ENCODE results near the gene CTDSP1.

The CTDSP1 gene

DNA sequence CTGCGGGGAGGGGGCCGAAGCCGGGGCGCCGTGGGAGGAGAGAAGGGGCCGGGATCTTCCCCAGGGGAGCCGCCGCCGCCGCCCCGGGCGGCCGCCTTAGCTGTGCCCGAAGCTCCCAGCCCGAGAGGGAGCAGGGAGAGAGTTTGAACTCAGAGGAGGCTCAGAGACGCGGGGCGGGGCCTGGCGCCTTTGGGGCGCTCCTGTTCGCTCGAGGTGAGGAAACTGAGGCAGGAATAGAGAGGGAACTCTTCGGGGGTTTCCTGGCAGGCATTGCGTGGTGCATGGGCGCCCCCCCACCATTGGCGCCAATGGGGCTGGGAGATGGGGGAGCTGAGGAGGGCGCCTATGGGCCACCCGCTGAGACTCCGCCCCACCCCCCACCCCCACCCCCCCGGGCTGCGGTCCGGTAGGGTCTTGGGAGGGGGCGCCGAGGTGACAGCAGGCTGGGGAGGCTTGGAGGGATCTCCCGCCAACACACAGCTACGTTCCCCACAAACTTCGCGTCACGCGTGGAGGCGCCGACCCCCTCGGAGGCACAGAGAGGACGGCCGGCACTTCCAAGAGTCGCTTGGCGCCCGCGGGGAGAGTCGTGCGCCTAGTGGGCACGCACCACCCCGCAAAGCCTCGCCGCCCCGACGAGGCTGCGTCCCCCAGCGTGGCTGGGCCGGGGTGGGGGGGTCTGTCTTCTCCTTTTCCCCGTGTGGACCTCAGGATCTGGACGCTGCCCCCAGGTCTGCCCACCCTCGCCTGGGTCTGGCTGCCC is 680 bp downstream of the CTDSP1 start:
- peak; percentile 41 for DNase-seq (ENCODE audit: low read depth)

DNA sequence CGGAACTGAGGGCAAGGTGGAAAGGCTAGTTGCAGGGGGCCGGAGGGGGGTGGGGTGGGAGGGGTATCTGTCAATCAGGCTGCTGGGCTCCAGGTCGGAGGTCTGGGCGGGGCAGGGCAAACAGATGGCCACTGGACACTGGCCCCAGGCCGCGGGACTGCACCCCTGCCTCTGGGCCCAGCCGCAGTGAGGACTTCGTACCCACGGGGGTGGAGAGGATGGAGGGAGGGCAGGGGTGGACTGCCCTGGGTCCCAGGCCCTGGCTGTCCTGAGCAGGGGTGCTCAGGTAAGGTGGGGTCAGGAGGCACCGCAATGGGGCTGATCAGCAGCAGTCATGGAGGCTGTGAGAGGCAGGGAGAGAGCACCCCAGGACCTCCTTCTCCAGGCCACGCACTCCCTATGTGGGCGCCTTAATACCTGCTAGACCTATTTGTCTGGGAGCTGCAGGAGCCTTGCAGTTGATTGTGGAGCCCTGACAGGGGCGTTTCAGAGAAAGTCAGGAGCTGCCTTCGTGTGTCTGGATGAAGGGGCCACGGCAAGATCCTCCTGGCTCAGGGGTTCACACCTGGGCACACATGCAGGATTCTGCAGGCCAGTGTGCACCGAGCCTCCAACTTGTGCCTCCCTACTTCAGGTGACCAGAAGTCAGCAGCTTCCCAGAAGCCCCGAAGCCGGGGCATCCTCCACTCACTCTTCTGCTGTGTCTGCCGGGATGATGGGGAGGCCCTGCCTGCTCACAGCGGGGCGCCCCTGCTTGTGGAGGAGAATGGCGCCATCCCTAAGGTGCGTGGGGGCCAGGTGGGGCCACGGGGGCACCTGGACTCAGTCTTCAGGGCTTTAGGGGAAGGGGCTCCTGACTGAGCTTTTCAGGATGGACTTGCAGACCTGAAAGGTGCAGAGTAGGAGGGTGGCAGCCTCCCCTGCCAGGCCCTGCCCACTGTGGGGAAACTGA is 1.5 kb downstream of the CTDSP1 start:
- no peak for DNase-seq (ENCODE audit: low read depth)

DNA sequence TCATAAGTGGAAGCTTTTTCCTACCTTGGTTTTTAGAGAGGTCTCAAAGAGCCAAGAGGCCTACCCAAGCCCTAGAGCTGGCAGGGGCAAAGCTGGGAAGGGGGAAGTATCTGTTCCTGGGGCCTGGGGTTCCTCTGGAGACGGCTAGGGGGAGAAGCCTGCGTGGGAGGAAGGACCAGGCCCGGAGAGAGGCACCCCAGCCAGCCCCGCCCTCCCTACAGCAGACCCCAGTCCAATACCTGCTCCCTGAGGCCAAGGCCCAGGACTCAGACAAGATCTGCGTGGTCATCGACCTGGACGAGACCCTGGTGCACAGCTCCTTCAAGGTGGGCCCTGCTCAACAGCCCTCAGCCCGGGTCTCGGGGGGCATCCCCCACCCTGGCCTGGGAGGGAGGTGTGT is 2.2 kb downstream of the CTDSP1 start:
- DNase-seq (ENCODE audit: low read depth), result no peak

DNA sequence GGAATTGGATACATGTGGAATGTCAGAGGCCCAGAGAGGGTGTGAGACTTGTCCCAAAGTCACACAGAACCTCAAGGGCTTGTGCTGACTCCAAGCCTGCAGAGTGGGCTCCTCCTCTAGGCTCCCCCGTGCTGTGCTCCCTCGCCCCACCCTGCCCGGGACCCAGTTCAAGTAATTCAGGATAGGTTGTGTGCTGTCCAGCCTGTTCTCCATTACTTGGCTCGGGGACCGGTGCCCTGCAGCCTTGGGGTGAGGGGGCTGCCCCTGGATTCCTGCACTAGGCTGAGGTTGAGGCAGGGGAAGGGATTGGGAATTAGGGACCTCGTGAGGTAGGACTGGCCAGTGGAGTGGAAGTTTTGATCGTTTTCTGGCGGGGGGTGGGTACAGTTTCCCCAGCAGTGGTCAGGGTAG is 2.8 kb downstream of the CTDSP1 start:
- no peak for DNase-seq (ENCODE audit: low read depth)

DNA sequence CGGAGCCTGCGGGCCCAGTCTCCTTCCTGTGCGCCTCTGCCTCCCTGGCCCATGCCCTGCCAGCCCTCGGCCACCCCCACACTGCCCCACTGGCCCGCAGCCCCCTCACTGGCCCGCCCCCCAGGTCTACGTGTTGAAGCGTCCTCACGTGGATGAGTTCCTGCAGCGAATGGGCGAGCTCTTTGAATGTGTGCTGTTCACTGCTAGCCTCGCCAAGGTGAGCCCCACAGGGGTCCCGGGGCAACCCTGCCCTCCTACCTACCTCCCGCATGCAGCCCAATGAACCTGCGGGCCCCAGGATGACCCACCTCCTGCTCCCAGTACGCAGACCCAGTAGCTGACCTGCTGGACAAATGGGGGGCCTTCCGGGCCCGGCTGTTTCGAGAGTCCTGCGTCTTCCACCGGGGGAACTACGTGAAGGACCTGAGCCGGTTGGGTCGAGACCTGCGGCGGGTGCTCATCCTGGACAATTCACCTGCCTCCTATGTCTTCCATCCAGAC is 3.3 kb downstream of the CTDSP1 start:
- DNase-seq (ENCODE audit: low read depth), result no peak

DNA sequence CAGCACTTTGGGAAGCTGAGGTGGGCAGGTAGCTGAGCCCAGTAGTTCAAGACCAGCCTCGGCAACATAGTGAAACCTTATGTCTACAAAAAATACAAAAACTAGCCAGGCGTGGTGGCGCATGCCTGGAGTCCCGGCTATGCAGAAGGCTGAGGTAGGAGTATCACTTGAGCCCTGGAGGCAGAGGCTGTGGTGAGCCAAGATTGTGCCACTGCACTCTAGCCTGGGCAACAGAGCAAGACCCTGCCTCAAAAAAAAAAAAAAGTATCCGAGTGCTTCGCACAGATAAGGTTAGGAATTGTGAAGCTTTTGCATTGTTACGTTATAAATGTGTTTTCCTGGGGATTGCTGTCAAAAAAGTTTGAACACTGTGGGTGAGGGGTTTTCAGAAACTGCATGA is 4.1 kb downstream of the CTDSP1 start:
- no peak for DNase-seq (ENCODE audit: low read depth)

DNA sequence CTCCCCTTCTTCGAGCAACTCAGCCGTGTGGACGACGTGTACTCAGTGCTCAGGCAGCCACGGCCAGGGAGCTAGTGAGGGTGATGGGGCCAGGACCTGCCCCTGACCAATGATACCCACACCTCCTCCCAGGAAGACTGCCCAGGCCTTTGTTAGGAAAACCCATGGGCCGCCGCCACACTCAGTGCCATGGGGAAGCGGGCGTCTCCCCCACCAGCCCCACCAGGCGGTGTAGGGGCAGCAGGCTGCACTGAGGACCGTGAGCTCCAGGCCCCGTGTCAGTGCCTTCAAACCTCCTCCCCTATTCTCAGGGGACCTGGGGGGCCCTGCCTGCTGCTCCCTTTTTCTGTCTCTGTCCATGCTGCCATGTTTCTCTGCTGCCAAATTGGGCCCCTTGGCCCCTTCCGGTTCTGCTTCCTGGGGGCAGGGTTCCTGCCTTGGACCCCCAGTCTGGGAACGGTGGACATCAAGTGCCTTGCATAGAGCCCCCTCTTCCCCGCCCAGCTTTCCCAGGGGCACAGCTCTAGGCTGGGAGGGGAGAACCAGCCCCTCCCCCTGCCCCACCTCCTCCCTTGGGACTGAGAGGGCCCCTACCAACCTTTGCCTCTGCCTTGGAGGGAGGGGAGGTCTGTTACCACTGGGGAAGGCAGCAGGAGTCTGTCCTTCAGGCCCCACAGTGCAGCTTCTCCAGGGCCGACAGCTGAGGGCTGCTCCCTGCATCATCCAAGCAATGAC is 4.8 kb downstream of the CTDSP1 start:
- no peak for DNase-seq (ENCODE audit: low read depth)

DNA sequence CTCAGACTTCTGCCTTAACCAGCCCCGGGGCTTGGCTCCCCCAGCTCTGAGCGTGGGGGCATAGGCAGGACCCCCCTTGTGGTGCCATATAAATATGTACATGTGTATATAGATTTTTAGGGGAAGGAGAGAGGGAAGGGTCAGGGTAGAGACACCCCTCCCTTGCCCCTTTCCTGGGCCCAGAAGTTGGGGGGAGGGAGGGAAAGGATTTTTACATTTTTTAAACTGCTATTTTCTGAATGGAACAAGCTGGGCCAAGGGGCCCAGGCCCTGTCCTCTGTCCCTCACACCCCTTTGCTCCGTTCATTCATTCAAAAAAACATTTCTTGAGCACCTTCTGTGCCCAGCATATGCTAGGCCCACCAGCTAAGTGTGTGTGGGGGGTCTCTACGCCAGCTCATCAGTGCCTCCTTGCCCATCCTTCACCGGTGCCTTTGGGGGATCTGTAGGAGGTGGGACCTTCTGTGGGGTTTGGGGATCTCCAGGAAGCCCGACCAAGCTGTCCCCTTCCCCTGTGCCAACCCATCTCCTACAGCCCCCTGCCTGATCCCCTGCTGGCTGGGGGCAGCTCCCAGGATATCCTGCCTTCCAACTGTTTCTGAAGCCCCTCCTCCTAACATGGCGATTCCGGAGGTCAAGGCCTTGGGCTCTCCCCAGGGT is 5.5 kb downstream of the CTDSP1 start:
- DNase-seq (ENCODE audit: low read depth), result no peak

DNA sequence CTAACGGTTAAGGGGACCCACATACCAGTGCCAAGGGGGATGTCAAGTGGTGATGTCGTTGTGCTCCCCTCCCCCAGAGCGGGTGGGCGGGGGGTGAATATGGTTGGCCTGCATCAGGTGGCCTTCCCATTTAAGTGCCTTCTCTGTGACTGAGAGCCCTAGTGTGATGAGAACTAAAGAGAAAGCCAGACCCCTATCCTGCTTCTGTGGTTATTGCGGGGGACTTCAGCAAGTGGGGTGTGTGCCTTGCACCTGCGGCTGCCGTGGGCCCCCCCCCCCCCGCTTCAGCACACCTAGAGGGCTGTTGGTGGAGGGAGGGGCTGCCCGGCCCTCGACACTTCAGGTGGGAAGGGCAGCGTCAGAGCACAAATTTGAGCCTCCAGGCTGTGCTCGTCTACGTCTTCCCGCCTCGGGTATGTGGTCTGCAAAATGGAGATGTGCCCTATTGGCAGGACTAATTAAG is 6.1 kb downstream of the CTDSP1 start:
- DNase-seq (ENCODE audit: low read depth), result no peak

DNA sequence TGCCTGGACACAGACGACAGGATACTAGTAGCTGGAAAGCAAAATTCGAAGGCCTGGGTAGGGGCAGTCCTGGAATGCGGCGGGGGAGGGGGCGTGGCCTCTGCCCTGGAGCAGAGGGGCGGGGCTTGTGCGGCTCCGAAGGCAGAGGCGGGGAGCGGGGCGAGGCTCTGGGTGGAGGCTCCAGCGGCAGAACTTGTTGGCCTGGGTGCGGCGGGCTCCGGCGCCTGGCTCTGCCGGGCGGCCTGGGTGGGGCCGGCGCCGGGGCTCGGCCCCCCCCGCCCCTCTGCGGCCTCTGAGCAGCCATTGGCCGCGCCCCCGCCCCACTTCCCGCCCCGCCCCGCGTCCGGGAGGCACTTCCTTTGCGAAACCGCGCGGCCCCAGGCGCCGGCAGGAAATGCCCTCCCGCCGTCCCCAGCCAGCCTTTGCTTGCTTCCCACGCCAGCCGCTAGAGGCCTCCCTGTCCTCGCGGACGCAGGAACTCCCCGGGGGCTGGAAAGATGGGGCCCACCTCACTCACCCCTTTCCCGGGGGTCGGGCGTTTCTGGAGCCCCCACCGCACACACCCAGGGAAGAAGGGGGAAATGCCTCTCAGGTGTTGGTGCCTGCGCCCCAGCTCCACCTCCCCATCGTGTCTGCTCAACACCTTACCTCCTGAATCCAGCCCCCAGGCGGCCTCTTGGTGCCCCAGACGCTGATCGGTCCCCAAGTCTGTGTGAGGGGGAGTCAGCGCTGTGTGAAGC is 6.7 kb downstream of the CTDSP1 start:
- peak; percentile 98 for DNase-seq (ENCODE audit: low read depth)

DNA sequence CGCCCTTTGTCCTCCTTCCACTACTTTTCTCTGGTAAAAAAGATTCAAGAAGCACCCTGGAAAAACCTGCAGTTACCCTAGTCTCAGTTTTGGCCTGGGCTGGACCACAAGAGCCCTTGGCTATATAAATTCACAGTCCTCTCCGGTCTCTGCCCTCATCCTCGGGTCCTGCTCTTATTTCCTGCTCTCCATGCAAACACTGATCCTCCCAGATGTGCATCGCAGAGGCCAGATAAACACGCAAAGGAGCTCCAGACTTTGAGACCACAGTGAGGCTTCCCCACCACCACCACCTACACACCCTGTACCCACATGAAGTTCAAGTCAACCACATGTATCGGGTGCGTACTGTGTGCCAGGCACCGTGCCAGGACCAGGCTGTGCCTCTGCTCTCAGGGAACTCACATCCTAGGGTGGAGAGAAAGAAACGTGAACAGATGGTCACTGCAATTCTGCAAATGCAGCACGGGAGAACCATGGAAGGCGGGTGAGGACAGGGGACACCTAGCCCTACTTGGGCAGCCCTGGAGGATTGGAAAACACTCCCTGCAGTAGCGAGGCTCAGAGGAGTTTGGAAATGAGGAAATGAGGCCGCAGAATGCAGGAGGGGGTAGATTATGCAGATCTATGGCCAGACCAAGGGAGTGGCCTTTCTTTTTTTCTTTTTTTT is 7.4 kb downstream of the CTDSP1 start:
- DNase-seq (ENCODE audit: low read depth), result peak; percentile 62

DNA sequence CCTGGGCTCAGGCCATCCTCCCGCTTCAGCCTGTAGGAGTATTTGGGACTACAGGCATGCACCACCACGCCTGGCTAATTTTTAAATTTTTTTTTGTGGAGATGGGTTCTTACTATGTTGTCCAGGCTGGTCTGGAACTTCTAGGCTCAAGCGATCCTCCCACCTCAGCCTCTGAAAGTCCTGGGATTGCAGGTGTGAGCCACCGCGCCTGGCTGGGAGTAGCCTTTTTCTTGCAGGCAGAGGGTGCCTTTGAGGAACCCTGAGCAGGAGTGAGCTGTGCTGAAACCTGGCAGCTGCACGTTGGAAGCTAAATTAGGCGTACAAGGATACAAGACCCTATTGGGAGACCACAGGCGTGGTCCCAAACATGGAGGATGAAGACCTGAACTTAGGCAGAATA is 8.0 kb downstream of the CTDSP1 start:
- no peak for DNase-seq (ENCODE audit: low read depth)

DNA sequence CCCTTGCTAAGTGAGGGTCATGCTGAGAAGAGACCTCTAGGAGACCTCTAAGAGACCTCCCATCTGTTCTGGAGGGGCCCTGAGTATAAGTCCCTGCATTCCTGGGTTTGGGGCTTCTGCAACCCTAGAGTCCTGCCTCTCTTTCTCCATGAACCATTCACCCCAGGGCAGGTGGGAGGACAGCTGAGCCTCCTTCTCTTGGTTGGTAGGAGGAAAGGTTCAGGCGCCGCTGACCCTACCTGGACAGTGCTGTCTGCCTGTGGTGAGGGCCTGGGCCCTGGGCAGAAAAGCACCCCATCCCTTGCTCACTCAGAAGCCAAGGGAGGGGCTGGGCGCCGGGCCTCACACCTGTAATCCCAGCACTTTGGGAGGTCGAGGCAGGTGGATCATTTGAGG is 18.7 kb downstream of the CTDSP1 start:
- DNase-seq (ENCODE audit: low read depth), result no peak

DNA sequence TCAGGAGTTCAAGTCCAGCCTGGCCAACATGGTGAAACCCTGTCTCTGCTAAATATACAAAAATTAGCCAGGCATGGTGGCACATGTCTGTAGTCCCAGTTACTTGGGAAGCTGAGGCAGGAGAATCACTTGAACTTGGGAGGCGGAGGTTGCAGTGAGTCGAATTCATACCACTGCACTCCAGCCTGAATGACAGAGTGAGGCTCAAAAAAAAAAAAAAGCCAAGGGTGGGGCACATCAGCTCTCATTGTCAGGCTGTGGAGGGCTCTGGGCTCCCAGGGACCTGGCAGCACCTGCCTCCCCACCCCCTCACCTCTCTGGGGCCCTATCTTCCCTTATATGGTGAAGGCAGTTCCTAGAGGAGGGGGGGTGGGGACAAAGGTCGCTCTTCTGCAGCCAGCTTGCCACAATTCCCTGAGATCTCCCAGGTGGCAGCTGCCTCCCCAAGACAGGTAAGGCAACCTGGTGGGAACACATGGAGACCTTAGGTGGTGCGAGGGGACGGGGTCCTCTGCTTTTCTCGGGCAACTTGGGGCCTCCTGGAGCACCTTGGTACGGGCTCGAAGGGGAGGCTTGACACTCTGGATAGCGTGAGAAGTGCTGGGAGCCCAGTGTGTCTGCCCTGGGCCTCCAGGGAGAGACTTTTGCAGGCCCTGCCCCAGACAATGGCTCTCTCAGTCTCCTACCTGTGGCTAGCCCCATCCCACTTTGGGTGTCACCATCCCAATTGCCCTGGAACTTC is 19.2 kb downstream of the CTDSP1 start, which contains the start of gene VIL1:
Gene VIL1 (plus strand): TSS at position 407 of the 742 bp plus-strand sequence. CDS start 4,656 bp downstream, outside the sequence.
- no peak for DNase-seq (ENCODE audit: low read depth)

DNA sequence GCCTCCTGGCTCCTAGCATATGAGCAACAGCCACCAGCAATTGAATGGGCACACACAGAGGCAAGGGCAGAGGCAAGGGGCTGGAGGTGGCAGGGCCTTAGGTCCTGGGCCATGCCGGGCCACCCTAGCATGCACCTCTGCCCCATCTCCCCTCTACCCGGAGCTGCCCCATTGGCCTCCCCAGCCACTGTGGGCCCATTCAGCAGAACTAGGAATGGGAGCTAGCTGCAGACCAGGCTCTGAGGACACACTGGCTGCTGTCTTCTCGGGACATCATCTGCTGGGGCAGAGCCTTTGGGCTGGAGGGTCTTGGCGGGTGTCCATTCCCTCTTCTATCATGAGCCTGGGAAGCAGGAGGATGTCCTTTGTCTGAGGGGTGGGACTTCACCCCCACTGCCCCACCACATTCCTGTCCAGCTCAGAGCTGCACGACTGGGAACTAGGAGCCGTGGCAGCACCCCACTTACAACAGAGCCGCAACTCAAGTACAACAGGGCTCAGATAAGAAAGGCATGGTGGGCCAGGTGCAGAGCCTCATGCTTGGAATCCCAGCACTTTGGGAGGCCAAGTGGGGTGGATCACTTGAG is 20.1 kb downstream of the CTDSP1 start:
- DNase-seq (ENCODE audit: low read depth), result no peak

DNA sequence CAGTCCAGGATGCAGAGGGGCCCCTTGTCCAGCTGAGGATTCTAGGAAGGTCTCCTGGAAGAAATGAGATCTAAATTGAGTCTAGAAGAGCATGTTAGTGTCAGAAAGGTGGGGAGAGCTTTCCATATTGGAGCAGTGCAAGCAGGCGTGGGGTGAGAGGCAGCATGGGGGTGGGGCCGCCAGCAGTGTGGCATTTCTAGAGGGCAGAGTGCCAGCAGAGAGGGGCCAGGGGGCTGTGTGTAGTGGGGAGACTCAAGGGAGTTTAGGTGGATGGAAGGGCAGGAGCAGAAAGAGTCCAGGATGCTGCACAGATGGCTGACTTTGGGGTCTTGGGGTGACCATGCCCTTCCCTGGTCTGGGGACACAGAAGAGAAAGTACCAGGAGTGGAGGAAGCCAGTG is 21.4 kb downstream of the CTDSP1 start:
- no peak for DNase-seq (ENCODE audit: low read depth)

DNA sequence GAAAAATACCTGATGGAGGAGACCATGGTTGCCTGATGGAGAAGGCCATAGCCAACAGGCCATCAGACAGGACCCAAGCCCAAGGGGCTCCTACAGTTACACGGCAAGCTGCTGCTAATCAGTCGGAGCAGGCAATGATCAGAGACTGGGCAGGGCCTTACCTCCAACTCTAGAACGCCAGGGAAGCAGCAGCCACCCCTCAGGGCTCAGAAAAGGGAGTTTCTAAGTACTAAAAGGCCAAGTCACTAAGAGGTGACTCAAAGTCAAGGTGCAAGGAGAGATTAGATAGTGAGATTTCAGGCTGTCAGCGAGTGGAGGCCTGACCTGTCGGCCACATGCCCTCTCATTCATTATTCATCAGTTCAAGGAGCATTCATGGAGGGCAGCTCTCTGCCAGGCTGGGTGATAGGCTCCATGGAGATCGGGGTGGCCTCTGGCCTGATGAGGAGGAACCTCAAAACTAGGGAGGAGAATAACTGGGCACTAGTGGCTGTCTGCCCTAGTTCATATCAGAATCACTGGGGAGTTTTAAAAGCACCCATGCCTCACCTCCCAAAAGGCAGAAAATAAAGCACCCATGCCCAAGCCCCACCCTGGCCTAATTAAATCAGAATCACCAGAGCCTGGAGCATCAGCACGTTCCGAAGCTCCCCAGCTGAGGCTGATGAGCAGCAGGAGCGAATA is 22.9 kb downstream of the CTDSP1 start:
- no peak for DNase-seq (ENCODE audit: low read depth)

DNA sequence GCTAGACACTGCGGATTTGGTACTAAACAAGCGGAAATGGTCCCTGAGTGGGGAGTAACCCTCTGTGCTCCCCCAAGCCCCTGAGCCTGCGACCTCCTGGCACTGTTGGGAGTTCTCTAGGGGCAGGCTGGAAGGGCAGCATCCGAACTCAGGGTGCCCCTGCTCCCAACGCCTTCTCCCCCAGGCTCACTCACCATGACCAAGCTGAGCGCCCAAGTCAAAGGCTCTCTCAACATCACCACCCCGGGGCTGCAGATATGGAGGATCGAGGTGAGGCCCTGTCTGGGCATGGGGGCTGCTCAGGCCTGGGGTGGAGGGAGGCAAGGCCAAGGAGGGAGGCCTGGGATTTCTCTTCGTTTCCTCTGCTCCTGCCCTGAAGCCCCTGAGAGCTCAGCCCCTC is 23.9 kb downstream of the CTDSP1 start:
- no peak for DNase-seq (ENCODE audit: low read depth)

DNA sequence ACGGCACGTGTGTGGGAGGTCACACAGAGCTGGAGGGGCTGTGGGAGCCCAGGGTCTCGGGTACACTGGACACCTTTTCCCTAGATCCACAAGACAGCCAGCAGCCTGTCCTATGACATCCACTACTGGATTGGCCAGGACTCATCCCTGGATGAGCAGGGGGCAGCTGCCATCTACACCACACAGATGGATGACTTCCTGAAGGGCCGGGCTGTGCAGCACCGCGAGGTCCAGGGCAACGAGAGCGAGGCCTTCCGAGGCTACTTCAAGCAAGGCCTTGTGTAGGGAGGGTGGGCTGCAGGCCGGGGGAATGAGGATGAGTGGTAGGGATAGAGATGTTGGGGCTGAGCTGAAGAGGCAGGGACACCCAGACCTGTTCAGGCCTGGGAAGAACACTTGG is 25.9 kb downstream of the CTDSP1 start:
- no peak for DNase-seq (ENCODE audit: low read depth)

All from EH (cell line).